HL-60 (cell line): Measurements from ENCODE around the gene PDGFA.

Experiments used
- DNase-seq, 2 experiments: peaks; one replicate each; pipeline ENCODE4 v3.0.0-alpha.2; 2010 to 2020; ENCODE audit warnings: low read depth in 1 of 2, low spot score in 1 of 2
- H3K27ac ChIP-seq: fragments of 250-450 bp; sonication (Bioruptor Pico); replicated peaks from 2 replicates; pipeline ENCODE4 v1.5.1; 2020; ENCODE audit warnings: mild to moderate bottlenecking, moderate library complexity
- H3K27me3 ChIP-seq: fragments of 250-450 bp; sonication (Bioruptor Pico); 2 replicates; pipeline ENCODE4 v1.5.1; 2021; ENCODE audit warnings: mild to moderate bottlenecking, moderate library complexity; ENCODE audit not compliant: insufficient read depth, poor library complexity, severe bottlenecking
- H3K4me3 ChIP-seq: replicated peaks from 2 replicates; pipeline ENCODE4 v1.5.1; 2011; ENCODE audit warnings: mild to moderate bottlenecking, control low read depth, low read length; ENCODE audit not compliant: insufficient read depth
- GABPA ChIP-seq: IDR thresholded peaks from 2 replicates; pipeline ENCODE4 v1.6.1; 2012; ENCODE audit warnings: low read depth
- POLR2AphosphoS5 ChIP-seq: IDR thresholded peaks from 2 replicates; pipeline ENCODE4 v1.6.1; 2012; ENCODE audit warnings: low read depth
- SPI1 ChIP-seq: IDR thresholded peaks from 2 replicates; pipeline ENCODE4 v1.6.1; 2012; ENCODE audit warnings: low read depth, mild to moderate bottlenecking, borderline replicate concordance
- TF ChIP-seq, protein P1 (sequence below): IDR thresholded peaks from 2 replicates; pipeline ENCODE4 v1.6.1; 2012; ENCODE audit warnings: low read depth; ENCODE audit not compliant: insufficient replicate concordance
- TF ChIP-seq, protein P2 (sequence below): IDR thresholded peaks from one replicate; pipeline ENCODE4 v1.5.1; 2011; ENCODE audit warnings: low read length, control low read depth, inconsistent platforms; ENCODE audit not compliant: insufficient read depth

PDGFA gene

GRCh38 chr7:522071-522950 lies 2.7 kb upstream of the PDGFA start:
- H3K27ac ChIP-seq = no peak overlapping the region
- TF ChIP-seq GABPA (no peak), POLR2AphosphoS5 (no peak), SPI1 (no peak)
- TF ChIP-seq, protein P1, sequence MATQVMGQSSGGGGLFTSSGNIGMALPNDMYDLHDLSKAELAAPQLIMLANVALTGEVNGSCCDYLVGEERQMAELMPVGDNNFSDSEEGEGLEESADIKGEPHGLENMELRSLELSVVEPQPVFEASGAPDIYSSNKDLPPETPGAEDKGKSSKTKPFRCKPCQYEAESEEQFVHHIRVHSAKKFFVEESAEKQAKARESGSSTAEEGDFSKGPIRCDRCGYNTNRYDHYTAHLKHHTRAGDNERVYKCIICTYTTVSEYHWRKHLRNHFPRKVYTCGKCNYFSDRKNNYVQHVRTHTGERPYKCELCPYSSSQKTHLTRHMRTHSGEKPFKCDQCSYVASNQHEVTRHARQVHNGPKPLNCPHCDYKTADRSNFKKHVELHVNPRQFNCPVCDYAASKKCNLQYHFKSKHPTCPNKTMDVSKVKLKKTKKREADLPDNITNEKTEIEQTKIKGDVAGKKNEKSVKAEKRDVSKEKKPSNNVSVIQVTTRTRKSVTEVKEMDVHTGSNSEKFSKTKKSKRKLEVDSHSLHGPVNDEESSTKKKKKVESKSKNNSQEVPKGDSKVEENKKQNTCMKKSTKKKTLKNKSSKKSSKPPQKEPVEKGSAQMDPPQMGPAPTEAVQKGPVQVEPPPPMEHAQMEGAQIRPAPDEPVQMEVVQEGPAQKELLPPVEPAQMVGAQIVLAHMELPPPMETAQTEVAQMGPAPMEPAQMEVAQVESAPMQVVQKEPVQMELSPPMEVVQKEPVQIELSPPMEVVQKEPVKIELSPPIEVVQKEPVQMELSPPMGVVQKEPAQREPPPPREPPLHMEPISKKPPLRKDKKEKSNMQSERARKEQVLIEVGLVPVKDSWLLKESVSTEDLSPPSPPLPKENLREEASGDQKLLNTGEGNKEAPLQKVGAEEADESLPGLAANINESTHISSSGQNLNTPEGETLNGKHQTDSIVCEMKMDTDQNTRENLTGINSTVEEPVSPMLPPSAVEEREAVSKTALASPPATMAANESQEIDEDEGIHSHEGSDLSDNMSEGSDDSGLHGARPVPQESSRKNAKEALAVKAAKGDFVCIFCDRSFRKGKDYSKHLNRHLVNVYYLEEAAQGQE = no peak
- TF ChIP-seq, protein P2, sequence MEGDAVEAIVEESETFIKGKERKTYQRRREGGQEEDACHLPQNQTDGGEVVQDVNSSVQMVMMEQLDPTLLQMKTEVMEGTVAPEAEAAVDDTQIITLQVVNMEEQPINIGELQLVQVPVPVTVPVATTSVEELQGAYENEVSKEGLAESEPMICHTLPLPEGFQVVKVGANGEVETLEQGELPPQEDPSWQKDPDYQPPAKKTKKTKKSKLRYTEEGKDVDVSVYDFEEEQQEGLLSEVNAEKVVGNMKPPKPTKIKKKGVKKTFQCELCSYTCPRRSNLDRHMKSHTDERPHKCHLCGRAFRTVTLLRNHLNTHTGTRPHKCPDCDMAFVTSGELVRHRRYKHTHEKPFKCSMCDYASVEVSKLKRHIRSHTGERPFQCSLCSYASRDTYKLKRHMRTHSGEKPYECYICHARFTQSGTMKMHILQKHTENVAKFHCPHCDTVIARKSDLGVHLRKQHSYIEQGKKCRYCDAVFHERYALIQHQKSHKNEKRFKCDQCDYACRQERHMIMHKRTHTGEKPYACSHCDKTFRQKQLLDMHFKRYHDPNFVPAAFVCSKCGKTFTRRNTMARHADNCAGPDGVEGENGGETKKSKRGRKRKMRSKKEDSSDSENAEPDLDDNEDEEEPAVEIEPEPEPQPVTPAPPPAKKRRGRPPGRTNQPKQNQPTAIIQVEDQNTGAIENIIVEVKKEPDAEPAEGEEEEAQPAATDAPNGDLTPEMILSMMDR = no peak
- peak overlapping the region; percentile 12; the same call in 1 of the 2 replicates for H3K4me3 ChIP-seq
- no peak for DNase-seq
- peaks cover 62% of the 10 kb centered on the region for H3K27me3 ChIP-seq

- peak in 1 of 2 experiments; percentile 30 for DNase-seq
- Histone ChIP-seq H3K27ac (no peak overlapping the region), H3K4me3 (no peak overlapping the region), H3K27me3 (peaks cover 62% of the 10 kb centered on the region)
- no peak for TF ChIP-seq POLR2AphosphoS5
- no peak for TF ChIP-seq GABPA
- TF ChIP-seq SPI1 = no peak
- TF ChIP-seq, protein P1 = no peak
- TF ChIP-seq, protein P2 = no peak
Measured at GRCh38 chr7:521221-522070, 1.8 kb upstream of the PDGFA start.

- TF ChIP-seq GABPA (no peak), SPI1 (no peak), POLR2AphosphoS5 (no peak)
- TF ChIP-seq, protein P1 = no peak
- TF ChIP-seq, protein P2 = no peak
- no peak for DNase-seq
- Histone ChIP-seq H3K27ac (no peak overlapping the region), H3K27me3 (peaks cover 65% of the 10 kb centered on the region), H3K4me3 (no peak overlapping the region)
Measured at GRCh38 chr7:520503-521161, 986 bp upstream of the PDGFA start.
